EL (cell line): ENCODE measurements around the gene LCA5L.
A peak's percentile ranks its signal among the peaks of the same experiment; 100 is the strongest.
"Not testable (repeated sequence)": the region's sequence is repeated elsewhere in the genome, so short reads cannot be mapped to it uniquely, and the experiment has no call there.

Source experiments
- DNase-seq: peaks from one replicate; pipeline ENCODE4 v3.0.0-alpha.2; 2016

The LCA5L gene

DNA sequence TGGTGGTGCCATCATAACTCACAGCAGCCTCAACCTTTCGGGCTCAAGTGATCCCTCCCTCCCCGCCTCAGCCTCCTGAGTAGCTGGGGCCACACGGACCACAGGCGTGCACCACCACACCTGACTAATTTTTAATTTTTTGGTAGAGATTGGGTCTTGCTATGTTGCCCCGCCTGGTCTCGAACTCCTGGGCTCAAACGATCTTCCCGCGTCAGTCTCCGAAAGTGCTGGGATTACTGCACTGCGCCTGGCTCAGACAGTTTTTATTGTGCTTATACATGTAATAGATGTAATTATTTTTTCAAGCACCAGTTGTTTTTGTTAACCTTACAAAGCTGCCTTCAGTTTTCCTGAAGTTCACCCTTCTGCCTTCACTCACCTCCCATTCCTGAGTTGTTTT is 58.7 kb downstream of the LCA5L start:
- DNase-seq: no peak

DNA sequence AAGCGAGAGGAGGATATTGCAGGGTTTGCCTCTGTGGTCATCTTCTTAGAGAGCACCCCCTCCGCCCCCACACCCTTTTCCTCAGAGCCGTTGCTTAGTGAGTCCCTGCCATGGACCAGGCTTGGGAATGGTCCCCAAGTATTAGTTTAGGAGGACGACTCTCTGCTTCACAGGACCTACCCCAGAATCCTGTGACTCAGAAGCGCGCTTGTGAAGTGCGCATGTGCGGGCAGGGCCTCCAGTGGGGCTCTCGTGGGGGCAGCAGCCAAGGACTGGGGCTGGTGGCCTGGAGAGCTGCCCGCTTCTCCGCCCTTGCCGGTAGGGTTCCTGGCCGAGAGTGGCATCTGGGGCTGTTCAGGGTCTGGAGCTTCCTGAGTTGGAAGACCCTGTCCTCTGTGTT is 59.4 kb downstream of the LCA5L start:
- no peak for DNase-seq

DNA sequence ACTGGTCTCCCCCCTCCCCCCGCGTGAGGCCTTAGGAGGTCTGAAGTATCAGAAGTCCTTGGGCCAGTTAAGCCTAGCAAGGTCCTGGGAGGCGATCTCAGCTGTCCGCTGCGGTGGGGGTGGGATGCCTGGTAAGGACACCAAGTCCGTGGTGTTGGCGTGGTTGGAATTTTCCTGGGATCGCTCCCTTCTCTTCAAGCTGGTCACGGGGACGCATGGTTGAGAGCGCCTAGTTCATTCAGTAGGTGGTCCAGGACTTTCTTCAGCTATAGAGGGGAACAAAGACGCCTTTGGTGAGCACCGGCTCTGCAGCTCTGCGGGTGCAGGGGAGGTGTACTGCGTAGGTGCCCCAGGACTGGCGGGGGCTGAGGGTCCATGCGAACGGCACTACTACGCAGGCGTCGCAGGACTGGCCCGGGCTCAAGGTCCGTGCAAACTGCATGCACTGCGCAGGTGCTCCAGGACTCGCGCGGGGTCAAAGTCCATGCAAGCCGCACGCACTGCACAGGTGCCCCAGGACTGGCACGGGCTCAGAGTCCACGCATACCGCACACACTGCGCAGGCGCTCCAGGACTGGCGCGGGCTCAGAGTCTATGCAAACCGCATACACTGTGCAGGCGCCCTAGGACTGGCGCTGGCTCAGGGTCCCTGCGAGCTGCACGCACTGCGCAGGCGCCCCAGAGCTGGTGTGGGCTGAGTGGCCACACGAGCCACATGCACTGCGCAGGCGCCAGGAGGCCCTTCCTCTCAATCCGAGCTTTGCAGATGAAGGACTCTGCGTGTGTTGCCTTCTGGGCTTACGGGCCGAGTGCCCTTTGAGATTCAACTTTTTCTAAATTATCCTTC is 60.1 kb downstream of the LCA5L start:
- peak; percentile 82 for DNase-seq

DNA sequence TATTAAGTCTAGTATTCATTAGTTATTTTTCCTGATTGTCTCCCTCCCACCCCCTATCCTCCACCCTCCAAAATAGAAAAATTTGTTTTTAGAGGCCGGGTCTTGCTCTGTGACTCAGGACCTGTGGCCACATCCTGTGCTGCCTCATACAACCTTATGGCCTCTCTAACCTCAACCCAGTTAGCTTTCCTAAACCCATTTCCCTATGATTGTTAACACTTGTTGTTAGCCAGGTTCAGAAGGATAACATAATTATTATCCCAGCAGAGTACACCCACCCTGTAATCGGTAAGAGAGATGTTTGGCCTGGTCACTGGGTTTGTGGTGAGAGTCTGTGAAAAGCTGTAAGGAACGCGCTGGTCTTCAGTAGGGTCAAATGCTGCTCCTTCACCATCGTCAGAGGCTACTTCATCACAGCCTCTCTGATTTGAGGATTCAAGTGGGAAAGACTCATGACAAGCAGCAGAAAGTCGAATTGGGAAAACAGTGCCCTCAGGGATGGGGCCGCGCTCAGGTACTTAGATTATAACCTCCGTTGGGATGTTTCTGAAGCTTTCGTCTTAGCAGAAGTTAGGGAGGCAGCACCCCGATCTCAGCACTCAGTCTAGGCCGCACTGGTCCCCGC is 60.8 kb downstream of the LCA5L start:
- peak; percentile 63 for DNase-seq

DNA sequence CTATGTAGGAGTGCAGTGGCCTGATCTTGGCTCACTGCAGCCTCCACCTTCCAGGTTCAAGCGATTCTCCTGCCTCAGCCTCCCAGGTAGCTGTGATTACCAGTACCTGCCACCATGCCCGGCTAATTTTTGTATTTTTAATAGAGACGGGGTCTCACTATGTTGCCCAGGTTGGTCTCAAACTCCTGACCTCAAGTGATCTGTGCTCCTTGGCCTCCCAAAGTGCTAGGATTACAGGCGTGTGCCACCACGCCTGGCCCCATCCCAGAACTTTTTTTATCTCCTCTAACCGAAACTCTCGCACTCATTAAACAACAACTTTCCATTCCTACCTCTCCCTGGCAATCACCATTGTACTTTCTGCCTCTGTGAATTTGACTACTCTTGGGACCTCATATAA is 63.5 kb downstream of the LCA5L start:
- not testable (repeated sequence) for DNase-seq

DNA sequence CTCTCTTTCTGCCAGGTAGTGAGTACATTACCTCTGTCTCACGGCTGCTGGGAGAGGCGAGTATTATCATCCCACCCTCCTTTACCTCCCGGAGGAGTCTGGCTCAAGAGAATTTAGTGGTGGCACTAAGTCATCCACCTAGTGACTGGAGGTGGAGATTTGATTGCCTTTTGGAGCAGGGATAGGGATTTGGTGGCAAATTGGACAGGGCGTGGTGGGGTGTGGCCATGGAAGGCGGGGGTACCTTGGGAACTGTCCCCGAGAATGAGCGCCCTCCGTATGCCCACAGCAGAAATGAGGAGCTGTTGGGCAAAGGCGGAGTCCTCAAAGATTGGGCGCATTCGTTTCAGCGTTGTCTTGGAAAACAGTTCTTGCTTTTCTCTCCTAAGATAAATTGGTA is 64.6 kb downstream of the LCA5L start:
- no peak for DNase-seq

DNA sequence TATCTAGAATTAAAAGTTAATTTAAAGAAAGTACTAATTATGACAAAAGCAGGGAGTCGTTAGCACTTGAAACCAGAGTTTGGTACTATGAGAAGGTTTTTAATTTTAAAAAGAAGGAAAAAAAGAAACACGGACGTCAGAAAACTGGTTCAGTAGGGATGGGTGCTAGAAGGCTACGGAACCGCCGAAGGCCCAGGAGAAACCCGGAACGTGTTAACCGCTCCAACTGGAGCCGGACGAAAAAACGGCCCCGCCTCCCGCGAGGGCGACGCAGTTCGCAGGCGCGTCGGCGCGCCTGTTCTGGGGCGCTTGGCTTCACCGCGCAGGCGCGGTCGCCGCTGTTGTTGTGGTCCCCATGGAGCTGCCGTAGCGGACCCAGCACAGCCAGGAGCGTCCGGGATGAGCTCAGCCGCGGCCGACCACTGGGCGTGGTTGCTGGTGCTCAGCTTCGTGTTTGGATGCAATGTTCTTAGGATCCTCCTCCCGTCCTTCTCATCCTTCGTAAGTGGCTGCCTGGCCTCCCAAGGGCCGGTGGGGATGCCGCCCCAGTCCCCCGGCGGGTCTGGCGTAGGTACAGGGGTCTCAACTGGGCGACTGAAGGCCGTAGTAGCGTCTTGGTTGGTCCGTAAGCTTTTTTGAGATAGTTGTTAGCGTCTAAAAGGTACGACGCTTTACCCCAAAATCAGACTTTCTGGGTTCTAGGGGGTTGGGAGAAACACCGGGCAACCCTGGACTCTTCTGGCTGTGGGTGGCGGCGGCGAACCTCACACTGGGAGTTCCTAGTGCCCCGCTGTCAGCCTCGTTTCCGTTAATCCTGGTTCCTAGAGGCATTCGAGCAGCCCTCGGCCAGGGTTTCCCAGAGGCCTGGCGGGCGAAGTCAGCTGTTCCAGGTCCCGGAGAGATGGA is 65.3 kb downstream of the LCA5L start:
- DNase-seq: peak; percentile 97

DNA sequence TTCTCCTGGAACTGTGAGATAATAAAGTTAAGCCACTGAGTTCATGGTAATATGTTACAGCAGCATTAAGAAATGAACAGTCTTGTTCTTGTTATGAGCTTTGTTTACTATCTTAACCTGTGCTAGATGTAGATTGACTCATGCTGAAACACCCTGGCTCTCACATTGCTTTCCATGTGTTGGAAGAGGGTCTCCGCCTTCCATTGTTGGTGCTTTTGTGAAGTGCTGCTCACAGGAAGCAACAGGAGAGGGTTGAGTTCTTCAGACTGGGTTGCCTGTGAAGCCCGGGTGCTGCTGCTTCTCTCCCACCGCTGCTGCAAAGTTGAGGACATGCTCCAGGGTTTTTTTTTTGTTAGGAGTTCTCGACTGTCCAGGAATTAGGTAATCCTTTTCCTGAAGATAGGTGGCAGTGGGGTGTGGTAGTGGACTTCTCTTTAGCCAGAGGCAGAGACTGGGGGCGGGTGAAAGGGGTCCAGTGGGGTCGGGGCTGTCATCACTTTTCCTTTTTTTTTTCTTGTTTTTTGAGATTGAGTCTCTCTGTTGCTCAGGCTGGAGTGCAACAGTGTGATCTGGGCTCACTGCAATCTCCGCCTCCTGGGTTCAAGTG is 68.0 kb downstream of the LCA5L start:
- DNase-seq: no peak

DNA sequence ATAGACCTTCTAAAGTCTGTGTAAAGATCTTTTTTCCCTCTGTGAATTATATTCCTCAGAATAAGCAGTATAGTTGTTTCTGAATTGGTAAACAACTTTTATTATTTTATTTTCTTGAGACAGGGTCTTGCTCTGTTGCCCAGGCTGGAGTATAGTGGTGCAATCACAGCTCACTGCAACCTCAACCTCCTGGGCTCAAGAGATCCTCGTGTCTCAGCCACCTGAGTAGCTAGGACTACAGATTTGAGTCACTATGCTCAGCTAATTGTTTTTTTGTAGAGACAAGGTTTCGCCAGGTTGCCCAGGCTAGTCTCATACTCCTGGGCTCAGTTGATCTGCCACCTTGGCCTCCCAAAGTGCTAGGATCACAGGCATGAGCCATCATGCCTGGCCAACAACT is 70.1 kb downstream of the LCA5L start:
- DNase-seq: no peak

DNA sequence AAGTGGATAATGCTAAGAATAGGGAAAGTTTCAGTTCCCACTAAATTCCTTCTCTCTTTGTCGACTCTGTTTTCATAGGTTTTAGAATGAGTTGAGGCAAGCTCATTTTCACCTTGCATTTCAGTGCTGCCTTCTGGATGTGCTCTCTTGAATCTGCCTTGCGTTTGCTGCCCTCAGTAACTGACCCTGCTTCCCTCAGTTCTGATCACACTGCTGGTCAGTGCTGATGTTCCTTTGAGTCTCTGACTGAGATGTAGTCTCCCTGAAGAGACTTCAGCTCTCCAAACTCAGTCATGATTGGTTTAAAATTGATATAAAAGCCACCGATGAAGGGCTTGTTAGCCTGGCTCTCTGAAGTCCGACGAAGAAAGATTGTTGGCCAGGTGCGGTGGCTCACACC is 71.5 kb downstream of the LCA5L start:
- DNase-seq: no peak

DNA sequence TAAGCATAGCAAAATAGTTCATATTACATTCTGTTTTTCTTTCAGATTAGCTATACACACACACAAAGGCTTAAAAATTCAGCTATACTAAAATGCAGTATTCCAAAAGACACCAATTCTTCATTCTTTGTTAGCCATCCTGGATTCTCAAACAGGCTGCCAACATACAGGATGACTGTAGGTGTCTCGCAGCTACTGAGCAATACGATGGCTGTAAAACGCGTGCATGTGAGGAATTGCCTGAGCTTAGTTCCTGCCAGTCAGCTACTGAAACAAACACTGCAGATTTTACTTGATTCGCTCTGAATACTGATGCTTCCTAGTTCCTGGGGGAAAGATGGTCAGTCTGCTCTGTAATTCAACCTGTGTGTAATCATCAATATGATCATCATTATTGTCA is 71.9 kb downstream of the LCA5L start:
- DNase-seq: peak; percentile 47

DNA sequence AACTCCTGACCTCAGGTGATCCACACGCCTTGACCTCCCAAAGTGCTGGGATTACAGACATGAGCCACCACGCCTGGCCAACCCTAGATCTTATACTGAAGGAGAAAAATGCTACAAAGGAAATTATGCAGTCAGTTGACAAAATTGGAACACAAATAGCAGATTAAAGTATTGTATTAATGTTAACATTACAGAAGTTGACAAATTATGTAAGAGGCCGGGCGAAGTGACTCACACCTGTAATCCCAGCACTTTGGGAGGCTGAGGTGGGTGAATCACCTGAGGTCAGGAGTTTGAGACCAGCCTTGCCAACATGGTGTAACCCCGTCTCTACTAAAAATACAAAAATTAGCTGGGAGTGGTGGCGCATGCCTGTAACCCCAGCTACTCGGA is 75.7 kb downstream of the LCA5L start:
- DNase-seq: not testable (repeated sequence)

DNA sequence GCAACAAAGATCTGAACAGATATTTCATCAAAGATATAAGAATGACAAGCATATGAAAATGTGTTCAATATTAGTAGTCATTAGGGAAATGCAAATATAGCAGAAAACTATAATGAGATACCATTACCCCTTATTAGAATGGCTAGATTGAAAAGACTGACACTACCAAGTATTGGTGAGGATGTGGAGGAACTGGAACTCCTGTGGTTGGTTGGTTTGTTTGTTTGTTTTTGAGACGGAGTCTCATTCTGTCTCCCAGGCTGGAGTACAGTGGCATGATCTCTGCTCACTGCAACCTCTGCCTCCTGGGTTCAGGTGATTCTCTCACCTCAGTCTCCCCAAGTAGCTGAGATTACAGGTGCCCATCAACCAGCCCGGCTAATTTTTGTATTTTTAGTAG is 77.8 kb downstream of the LCA5L start:
- no peak for DNase-seq

DNA sequence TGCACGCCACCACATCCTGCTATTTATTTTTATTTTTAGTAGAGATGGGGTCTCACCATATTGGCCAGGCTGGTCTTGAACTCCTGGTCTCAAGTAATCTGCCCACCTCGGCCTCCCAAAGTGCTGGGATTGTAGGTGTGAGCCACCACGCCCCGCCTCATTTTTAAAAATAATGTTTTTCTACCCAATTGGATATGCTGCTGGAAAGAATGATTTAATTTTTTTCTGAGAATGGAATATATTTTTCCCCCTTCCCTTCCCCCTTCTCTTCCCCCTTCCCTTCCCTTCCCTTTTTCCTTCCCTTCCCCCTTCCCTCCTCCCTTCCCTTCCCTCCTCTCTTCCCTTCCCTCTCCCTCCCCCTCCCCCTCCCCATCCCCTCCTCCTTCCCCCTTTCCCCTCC is 79.0 kb downstream of the LCA5L start:
- DNase-seq: no peak

DNA sequence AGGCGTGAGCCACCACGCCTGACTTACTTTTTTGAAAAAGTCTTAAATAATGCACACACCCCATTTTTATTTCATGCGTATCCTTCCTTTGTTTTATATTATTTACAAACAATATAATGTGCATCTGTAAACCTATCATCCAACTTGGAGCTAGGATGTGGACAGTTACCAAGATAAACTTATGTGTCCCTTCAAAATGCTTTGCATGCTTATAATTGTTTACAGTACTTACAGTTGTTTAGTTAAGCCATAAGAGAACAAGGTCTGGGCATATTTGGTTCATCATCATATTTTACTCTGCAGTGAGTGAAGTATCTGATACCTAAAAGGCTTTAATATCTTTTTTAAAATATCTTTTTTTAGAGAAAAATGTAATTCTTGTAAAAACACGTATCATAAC is 80.6 kb downstream of the LCA5L start:
- no peak for DNase-seq

DNA sequence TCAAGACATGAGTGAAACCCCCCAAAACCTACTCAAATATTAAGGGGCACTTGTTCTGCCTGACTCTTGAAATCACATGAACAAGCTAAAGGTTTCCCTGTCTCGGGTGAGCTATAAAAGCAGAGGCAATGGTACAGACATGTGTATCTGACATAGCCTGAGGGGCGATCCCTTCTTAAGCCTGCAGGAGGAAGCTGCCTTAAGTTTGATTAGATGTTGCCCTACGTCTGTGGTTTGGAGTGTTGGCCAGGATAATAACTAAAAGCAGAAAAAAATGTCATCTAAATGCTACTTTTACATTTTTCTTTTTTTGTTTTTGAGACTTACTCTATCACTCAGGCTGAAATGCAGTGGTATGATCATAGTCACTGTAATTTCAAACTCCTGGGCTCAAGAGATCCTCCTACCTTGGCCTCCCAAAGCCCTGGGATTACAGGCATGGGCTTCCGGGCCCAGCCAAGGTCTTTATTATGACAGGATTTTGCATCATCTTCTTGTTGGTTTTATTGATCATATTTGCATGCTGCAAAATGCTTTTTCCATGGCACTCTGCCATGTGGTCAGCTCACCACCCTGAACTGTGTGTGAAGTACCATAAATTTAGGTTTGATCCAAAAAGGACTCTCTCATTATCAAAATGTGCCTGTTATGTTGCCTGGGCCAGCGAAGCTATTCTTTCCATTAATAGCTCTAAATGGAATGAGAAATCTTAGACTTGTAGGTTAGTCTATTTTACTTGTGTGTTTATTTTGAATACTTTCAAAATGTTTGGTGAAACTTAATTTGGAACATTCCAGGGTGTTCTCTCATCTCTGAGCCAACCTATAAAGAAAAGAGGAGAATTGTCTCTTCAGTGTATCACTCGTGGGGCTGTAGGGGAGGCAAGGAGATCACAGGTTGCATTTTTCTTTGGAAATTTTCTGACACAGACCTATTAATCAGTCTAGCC is 81.7 kb downstream of the LCA5L start:
- DNase-seq: no peak

DNA sequence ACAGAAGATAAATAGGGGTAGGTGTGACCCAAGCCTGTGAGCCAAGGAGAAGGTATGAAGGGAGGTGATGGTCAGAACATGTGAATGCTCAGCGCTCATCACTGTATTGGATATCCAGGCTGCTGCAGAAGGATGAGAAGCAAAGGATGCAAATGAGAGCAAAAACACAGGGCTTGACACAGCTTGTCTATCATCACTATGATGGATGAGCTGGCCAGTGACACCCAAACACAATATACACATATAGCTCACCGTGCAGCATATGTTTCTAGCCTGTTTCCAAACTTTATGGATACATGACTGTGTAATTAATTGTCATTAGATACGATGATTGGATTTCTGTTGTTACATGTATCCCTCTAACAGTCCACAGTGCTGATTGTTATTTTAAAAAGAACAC is 82.8 kb downstream of the LCA5L start:
- DNase-seq: no peak

DNA sequence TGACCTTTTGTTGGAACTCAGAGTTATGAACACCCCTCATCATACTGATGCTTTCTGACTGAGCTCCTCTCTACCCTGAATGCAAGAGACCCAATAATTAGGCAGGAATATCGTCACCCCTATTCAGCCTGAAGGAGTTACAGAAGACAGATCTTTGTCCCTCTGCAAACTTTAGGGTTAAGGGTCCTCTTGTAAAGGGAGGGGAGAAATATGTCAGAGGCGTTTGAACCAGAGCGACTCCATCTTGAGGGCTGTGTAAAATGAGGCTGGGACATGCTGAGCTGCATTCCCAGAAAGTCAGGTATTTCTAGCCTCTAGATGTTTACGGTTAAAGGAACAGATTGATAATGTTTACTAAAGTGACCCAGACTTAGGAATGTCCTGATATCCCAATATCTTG is 86.2 kb downstream of the LCA5L start:
- no peak for DNase-seq
